Measurements from ENCODE around the gene NCKAP5L. TPM values are rescaled to one million over a fixed set of nuclear protein-coding genes. Genes with fewer than 3 reads are reported as not detected.

Gene NCKAP5L
- total and polyA plus RNA-seq, 2 donors (not counting 3 experiments of a cell fraction or from before 2014, with no cell fraction given) = 17.4 to 46.1 TPM

GRCh38 chr12:49792181-49792970, 35.8 kb downstream of the NCKAP5L start:
- Histone ChIP-seq H3K79me2 (ENCODE audit: control insufficient read depth, insufficient read depth, low read length) (no peaks in the 10 kb centered on the region), H3K9me1 (replicated peaks; ENCODE audit: control insufficient read depth, extremely low read depth, insufficient read depth, low read length) (no peaks in the 10 kb centered on the region), H3K36me3 (ENCODE audit: control insufficient read depth in 2 of 2, extremely low read depth in 1 of 2, insufficient read depth in 2 of 2, low read length in 2 of 2) (peaks cover 0 to 26% of the 10 kb centered on the region in 2 experiments), H3K27ac (ENCODE audit: insufficient read depth, low read depth, low read length) (no peak overlapping the region), H3K4me2 (ENCODE audit: insufficient read depth, low read length) (no peak overlapping the region), H3K9ac (replicated peaks; ENCODE audit: extremely low read depth, insufficient read depth, low read length) (no peak overlapping the region), H3K27me3 (ENCODE audit: control insufficient read depth in 2 of 2, insufficient read depth in 2 of 2, low read length in 2 of 2) (no peaks in the 10 kb centered on the region), H3K4me1 (ENCODE audit: control insufficient read depth, extremely low read depth, insufficient read depth, low read length) (peaks cover 9% of the 10 kb centered on the region), H4K20me1 (replicated peaks; ENCODE audit: control insufficient read depth, extremely low read depth, insufficient read depth, low read length) (no peaks in the 10 kb centered on the region), H3K9me3 (replicated peaks; ENCODE audit: control insufficient read depth, insufficient read depth, low read length) (no peaks in the 10 kb centered on the region), H3K4me3 (replicated peaks in 1 of 3; ENCODE audit: insufficient read depth in 1 of 3, low read depth in 1 of 3, low read length in 3 of 3) (no peak overlapping the region), H2AFZ (ENCODE audit: low read depth, low read length) (no peak overlapping the region)
- dilution Hi-C loops (cut with MboI; ENCODE audit: extremely low pct_ligation_motif_present, low sequenced_read_pairs) = no loop called here
- DNase-seq (ENCODE audit: low read depth, low spot score) (no peak), FAIRE-seq (no peak)
- POLR2A ChIA-PET = no interaction called here
- TF ChIP-seq MYC (IDR thresholded peaks at IDR 0.05; ENCODE audit: low read depth, low read length) (no peak), POLR2A (IDR thresholded peaks at IDR 0.05; ENCODE audit: low read depth, low read length) (no peak), GATA2 (IDR thresholded peaks at IDR 0.05; ENCODE audit: insufficient read depth, insufficient read length, low read depth, low read length) (no peak), JUN (IDR thresholded peaks at IDR 0.05; ENCODE audit: borderline replicate concordance, insufficient read depth, insufficient read length, low read depth) (no peak), POLR2AphosphoS5 (IDR thresholded peaks at IDR 0.05; ENCODE audit: insufficient read depth, low read depth, low read length) (no peak), MAX (IDR thresholded peaks at IDR 0.05; ENCODE audit: insufficient read depth, insufficient read length) (no peak)
- CTCF ChIA-PET = interaction anchor here (0.6 to 1.7 kb wide), 3 partner anchors 29 to 278 kb away, joined by 3 to 5 read pairs (median 3); partner anchors contain the start of gene TMBIM6
- intact Hi-C loops (cut with micrococcal nuclease) = no loop called here
- BruUV-seq (replicated peaks) = no TSS peak

- no peaks in the 10 kb centered on the region for H4K20me1 ChIP-seq (replicated peaks; ENCODE audit: control insufficient read depth, extremely low read depth, insufficient read depth, low read length)
- H3K9me1 ChIP-seq (replicated peaks; ENCODE audit: control insufficient read depth, extremely low read depth, insufficient read depth, low read length) = no peaks in the 10 kb centered on the region
- no peak overlapping the region for H2AFZ ChIP-seq (ENCODE audit: low read depth, low read length)
- BruUV-seq (replicated peaks) = no TSS peak
- POLR2A ChIA-PET = no interaction called here
- dilution Hi-C loops (cut with MboI; ENCODE audit: extremely low pct_ligation_motif_present, low sequenced_read_pairs) (no loop called here), intact Hi-C loops (cut with micrococcal nuclease) (no loop called here)
- no peaks in the 10 kb centered on the region for H3K9me3 ChIP-seq (replicated peaks; ENCODE audit: control insufficient read depth, insufficient read depth, low read length)
- peaks cover 9% of the 10 kb centered on the region for H3K4me1 ChIP-seq (ENCODE audit: control insufficient read depth, extremely low read depth, insufficient read depth, low read length)
- H3K79me2 ChIP-seq (ENCODE audit: control insufficient read depth, insufficient read depth, low read length) = no peaks in the 10 kb centered on the region
- DNase-seq (ENCODE audit: low read depth, low spot score) (no peak), FAIRE-seq (no peak)
- no peak overlapping the region for H3K27ac ChIP-seq (ENCODE audit: insufficient read depth, low read depth, low read length)
- no peaks in the 10 kb centered on the region for H3K27me3 ChIP-seq (ENCODE audit: control insufficient read depth in 2 of 2, insufficient read depth in 2 of 2, low read length in 2 of 2)
- H3K9ac ChIP-seq (replicated peaks; ENCODE audit: extremely low read depth, insufficient read depth, low read length) = no peak overlapping the region
- CTCF ChIA-PET = interaction anchor here (1.2 to 1.7 kb wide), 2 partner anchors 50 to 279 kb away, joined by 3 to 5 read pairs; partner anchors contain the start of gene TMBIM6
- H3K36me3 ChIP-seq (ENCODE audit: control insufficient read depth in 2 of 2, extremely low read depth in 1 of 2, insufficient read depth in 2 of 2, low read length in 2 of 2) = peaks cover 0 to 19% of the 10 kb centered on the region in 2 experiments
- no peak overlapping the region for H3K4me3 ChIP-seq (replicated peaks in 1 of 3; ENCODE audit: insufficient read depth in 1 of 3, low read depth in 1 of 3, low read length in 3 of 3)
- no peak overlapping the region for H3K4me2 ChIP-seq (ENCODE audit: insufficient read depth, low read length)
- TF ChIP-seq MYC (IDR thresholded peaks at IDR 0.05; ENCODE audit: low read depth, low read length) (no peak), POLR2A (IDR thresholded peaks at IDR 0.05; ENCODE audit: low read depth, low read length) (no peak), FOS (IDR thresholded peaks at IDR 0.05; ENCODE audit: borderline replicate concordance, insufficient read depth, low read length) (no peak), POLR2AphosphoS5 (IDR thresholded peaks at IDR 0.05; ENCODE audit: insufficient read depth, low read depth, low read length) (no peak), JUN (IDR thresholded peaks at IDR 0.05; ENCODE audit: borderline replicate concordance, insufficient read depth, insufficient read length, low read depth) (no peak), EZH2 (IDR thresholded peaks at IDR 0.05; ENCODE audit: borderline replicate concordance, low read depth, low read length, severe bottlenecking) (no peak), GATA2 (IDR thresholded peaks at IDR 0.05; ENCODE audit: insufficient read depth, insufficient read length, low read depth, low read length) (no peak), CTCF (IDR thresholded peaks at IDR 0.05; ENCODE audit: extremely low read depth in 1 of 2, insufficient read depth in 1 of 2, low read depth in 1 of 2, low read length in 2 of 2) (no peak), MAX (IDR thresholded peaks at IDR 0.05; ENCODE audit: insufficient read depth, insufficient read length) (no peak)
Measured at GRCh38 chr12:49791700-49792099, 36.5 kb downstream of the NCKAP5L start.
